Panc1 (cell line): Measurements from ENCODE around the gene PIK3CD. TPM values are rescaled to one million over a fixed set of nuclear protein-coding genes. Genes with fewer than 3 reads are reported as not detected.

Experiments
- ATAC-seq: fragments of 200-7000 bp; cut with Tn5 transposase; 2 replicates; pipeline ENCODE4 v1.9.1; 2020; ENCODE audit warnings: mild to moderate bottlenecking, moderate library complexity
- BruUV-seq: library from RNA; stranded (reverse); fragments of 400-500 nt; replicated peaks from 2 replicates; lab custom pipeline; 2021; lab: Mats Ljungman, UMichigan
- CTCF ChIA-PET: fragments of 300-600 bp; sonication (Branson Sonifier 250); formaldehyde crosslinking; loops from one replicate; lab custom pipeline; 2022; ENCODE audit warnings: antibody characterized with exemption; lab: Charles Lee
- POLR2A ChIA-PET: fragments of 300-600 bp; sonication (Branson Sonifier 250); formaldehyde crosslinking; loops from one replicate; lab custom pipeline; 2022; ENCODE audit warnings: antibody characterized with exemption; lab: Charles Lee
- DNase-seq: peaks from one replicate; pipeline ENCODE4 v3.0.0-alpha.2; 2010; ENCODE audit warnings: low read depth, low spot score
- H3K27ac ChIP-seq: 2 replicates; pipeline ENCODE4 v1.5.1; 2011; ENCODE audit warnings: mild to moderate bottlenecking, low read length, inconsistent platforms
- H3K27me3 ChIP-seq: fragments of 200-500 bp; sonication (Bioruptor generic); 2 replicates; pipeline ENCODE4 v1.6.0; 2014; ENCODE audit warnings: low read length, inconsistent platforms; ENCODE audit not compliant: control insufficient read depth, insufficient read depth
- H3K36me3 ChIP-seq: fragments of 200-500 bp; sonication (Bioruptor generic); 2 replicates; pipeline ENCODE4 v1.5.1; 2014; ENCODE audit warnings: inconsistent platforms, mild to moderate bottlenecking, low read length, moderate library complexity; ENCODE audit not compliant: control insufficient read depth, insufficient read depth
- H3K4me1 ChIP-seq: 2 replicates; pipeline ENCODE4 v1.5.1; 2011; ENCODE audit warnings: inconsistent platforms, mild to moderate bottlenecking, low read length, moderate library complexity; ENCODE audit not compliant: control insufficient read depth, insufficient read depth
- H3K4me3 ChIP-seq, 2 experiments: 2 replicates each; pipeline ENCODE4 v1.5.1; 2011 to 2012; ENCODE audit warnings: low read depth in 2 of 2, low read length in 2 of 2, mild to moderate bottlenecking in 2 of 2, inconsistent platforms in 1 of 2, moderate library complexity in 1 of 2
- H3K9me3 ChIP-seq: fragments of 200-500 bp; sonication (Bioruptor generic); 2 replicates; pipeline ENCODE4 v1.5.1; 2014; ENCODE audit warnings: low read depth, mild to moderate bottlenecking, inconsistent platforms, low read length, moderate library complexity; ENCODE audit not compliant: control insufficient read depth, insufficient read depth
- POLR2AphosphoS5 ChIP-seq: IDR thresholded peaks from 2 replicates; pipeline ENCODE4 v1.6.1; 2012; ENCODE audit warnings: mild to moderate bottlenecking, low read depth, low read length, moderate library complexity
- SIN3A ChIP-seq: IDR thresholded peaks from 2 replicates; pipeline ENCODE4 v1.6.1; 2012; ENCODE audit warnings: low read depth, mild to moderate bottlenecking, low read length, moderate library complexity, borderline replicate concordance; ENCODE audit not compliant: insufficient read depth
- TCF7L2 ChIP-seq: IDR thresholded peaks from 2 replicates; pipeline ENCODE4 v1.6.1; 2011; ENCODE audit warnings: mild to moderate bottlenecking, low read depth, low read length, inconsistent platforms
- in situ Hi-C: cut with HindIII; loops from 2 replicates; pipeline ENCODE4 v1.10.0; 2016; ENCODE audit warnings: low sequenced_read_pairs, low pct_unique_long_range_greater_than_20kb
- intact Hi-C: fragments of 100-400 bp; cut with micrococcal nuclease; formaldehyde crosslinking; loops from one replicate; pipeline ENCODE4 v1.10.0; 2022; ENCODE audit not compliant: unreplicated experiment
- total RNA-seq: library from RNA; stranded (reverse); gene quantifications from one replicate; pipeline ENCODE4 v1.2.1, GENCODE V29; 2021; ENCODE audit not compliant: unreplicated experiment
- TF ChIP-seq, protein P1 (sequence below): fragments of 450-650 bp; IDR thresholded peaks from 2 replicates; pipeline ENCODE4 v1.5.1; 2017; ENCODE audit warnings: mild to moderate bottlenecking
- TF ChIP-seq, protein P2 (sequence below), 2 experiments: IDR thresholded peaks; 2 replicates each; pipeline ENCODE4 v1.6.1; 2011 to 2012; ENCODE audit warnings: low read depth in 2 of 2, control low read depth in 1 of 2, low read length in 1 of 2, mild to moderate bottlenecking in 1 of 2, moderate library complexity in 1 of 2; ENCODE audit not compliant: insufficient read depth in 1 of 2

PIK3CD gene
- total RNA-seq, 1 experiment from 2014 or later: 12.5 TPM

DNA sequence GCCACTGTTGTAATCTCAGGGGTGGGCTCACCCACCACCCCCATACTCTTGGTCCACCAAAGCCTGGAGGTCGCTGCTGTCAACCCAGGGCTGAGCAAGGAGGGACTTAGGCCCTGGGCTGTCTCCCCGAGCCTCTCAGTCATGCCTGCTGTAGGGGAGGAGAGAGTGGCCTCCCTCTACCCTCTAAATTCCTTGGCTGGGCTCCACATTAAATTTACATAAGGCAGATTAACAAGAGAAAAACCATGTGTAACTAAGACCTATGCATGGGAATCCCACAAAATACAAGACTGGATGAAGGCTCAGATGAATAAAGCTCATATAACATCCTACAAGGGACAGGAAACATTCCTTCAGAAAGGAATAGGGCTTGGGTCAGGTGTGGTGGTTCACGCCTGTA lies 1.8 kb upstream of the PIK3CD start:
- no peak for DNase-seq
- no TSS peak for BruUV-seq
- ATAC-seq: no peak
- no peak for TF ChIP-seq SIN3A
- TF ChIP-seq, protein P1, sequence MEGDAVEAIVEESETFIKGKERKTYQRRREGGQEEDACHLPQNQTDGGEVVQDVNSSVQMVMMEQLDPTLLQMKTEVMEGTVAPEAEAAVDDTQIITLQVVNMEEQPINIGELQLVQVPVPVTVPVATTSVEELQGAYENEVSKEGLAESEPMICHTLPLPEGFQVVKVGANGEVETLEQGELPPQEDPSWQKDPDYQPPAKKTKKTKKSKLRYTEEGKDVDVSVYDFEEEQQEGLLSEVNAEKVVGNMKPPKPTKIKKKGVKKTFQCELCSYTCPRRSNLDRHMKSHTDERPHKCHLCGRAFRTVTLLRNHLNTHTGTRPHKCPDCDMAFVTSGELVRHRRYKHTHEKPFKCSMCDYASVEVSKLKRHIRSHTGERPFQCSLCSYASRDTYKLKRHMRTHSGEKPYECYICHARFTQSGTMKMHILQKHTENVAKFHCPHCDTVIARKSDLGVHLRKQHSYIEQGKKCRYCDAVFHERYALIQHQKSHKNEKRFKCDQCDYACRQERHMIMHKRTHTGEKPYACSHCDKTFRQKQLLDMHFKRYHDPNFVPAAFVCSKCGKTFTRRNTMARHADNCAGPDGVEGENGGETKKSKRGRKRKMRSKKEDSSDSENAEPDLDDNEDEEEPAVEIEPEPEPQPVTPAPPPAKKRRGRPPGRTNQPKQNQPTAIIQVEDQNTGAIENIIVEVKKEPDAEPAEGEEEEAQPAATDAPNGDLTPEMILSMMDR: no peak
- no peak for TF ChIP-seq POLR2AphosphoS5
- TF ChIP-seq, protein P2, sequence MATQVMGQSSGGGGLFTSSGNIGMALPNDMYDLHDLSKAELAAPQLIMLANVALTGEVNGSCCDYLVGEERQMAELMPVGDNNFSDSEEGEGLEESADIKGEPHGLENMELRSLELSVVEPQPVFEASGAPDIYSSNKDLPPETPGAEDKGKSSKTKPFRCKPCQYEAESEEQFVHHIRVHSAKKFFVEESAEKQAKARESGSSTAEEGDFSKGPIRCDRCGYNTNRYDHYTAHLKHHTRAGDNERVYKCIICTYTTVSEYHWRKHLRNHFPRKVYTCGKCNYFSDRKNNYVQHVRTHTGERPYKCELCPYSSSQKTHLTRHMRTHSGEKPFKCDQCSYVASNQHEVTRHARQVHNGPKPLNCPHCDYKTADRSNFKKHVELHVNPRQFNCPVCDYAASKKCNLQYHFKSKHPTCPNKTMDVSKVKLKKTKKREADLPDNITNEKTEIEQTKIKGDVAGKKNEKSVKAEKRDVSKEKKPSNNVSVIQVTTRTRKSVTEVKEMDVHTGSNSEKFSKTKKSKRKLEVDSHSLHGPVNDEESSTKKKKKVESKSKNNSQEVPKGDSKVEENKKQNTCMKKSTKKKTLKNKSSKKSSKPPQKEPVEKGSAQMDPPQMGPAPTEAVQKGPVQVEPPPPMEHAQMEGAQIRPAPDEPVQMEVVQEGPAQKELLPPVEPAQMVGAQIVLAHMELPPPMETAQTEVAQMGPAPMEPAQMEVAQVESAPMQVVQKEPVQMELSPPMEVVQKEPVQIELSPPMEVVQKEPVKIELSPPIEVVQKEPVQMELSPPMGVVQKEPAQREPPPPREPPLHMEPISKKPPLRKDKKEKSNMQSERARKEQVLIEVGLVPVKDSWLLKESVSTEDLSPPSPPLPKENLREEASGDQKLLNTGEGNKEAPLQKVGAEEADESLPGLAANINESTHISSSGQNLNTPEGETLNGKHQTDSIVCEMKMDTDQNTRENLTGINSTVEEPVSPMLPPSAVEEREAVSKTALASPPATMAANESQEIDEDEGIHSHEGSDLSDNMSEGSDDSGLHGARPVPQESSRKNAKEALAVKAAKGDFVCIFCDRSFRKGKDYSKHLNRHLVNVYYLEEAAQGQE (IDR thresholded peaks at IDR 0.05; ENCODE audit: insufficient read depth in 1 of 2, low read depth in 2 of 2, low read length in 1 of 2): no peak
- TF ChIP-seq TCF7L2: no peak
- peaks cover 5% of the 10 kb centered on the region; the same call in 1 of the 2 replicates for H3K4me1 ChIP-seq
- H3K27me3 ChIP-seq: no peaks in the 10 kb centered on the region
- in situ Hi-C loops (no loop called here), intact Hi-C loops (no loop called here)
- no peak overlapping the region for H3K4me3 ChIP-seq
- POLR2A ChIA-PET: no interaction called here
- CTCF ChIA-PET: no interaction called here
- H3K9me3 ChIP-seq: no peaks in the 10 kb centered on the region
- no peaks in the 10 kb centered on the region for H3K36me3 ChIP-seq
- H3K27ac ChIP-seq: no peak overlapping the region

DNA sequence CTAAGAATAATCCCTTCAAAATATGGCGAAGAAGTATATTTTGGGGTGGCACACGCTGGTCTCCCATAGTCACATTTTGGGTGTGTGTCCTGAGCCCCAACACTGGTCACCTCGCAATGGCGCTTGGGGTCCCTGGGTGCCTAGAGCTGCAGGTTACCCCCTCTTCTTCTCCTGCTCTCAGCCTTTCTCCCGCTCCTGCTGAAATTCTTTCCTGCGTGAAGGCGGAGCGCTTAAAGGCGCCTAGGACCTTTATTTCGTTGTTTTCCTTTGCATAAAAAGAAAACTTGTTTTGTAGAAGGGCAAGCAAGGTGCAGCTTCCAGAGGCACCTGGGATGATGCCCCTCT lies 339 bp upstream of the PIK3CD start:
- in situ Hi-C loops: no loop called here
- Histone ChIP-seq H3K36me3 (no peaks in the 10 kb centered on the region), H3K27me3 (no peaks in the 10 kb centered on the region), H3K9me3 (no peaks in the 10 kb centered on the region), H3K4me1 (peaks cover 5% of the 10 kb centered on the region; the same call in 1 of the 2 replicates), H3K4me3 (peak overlapping the region; percentile 40 to 48), H3K27ac (no peak overlapping the region)
- BruUV-seq: no TSS peak
- intact Hi-C loops: no loop called here
- DNase-seq: no peak
- ChIA-PET CTCF (interaction anchor here (0.5 kb wide), 1 partner anchor 559 kb away, joined by 3 read pairs; no protein-coding TSS in a partner anchor), POLR2A (no interaction called here)
- no peak for ATAC-seq
- TF ChIP-seq TCF7L2: no peak
- TF ChIP-seq POLR2AphosphoS5: no peak
- TF ChIP-seq, protein P1: no peak
- TF ChIP-seq SIN3A: no peak
- TF ChIP-seq, protein P2 (IDR thresholded peaks at IDR 0.05; ENCODE audit: insufficient read depth in 1 of 2, low read depth in 2 of 2, low read length in 1 of 2): no peak
